CD14-positive monocyte (primary cell): ENCODE data around the gene HLCS. TPM values are rescaled to one million over a fixed set of nuclear protein-coding genes. Genes with fewer than 3 reads are reported as not detected.

ENCODE experiments used
- DNase-seq, 3 donors: peaks; one replicate each; pipeline ENCODE4 v3.0.0-alpha.2; 2011 to 2022
- H2AFZ ChIP-seq: 2 replicates; pipeline ENCODE4 v1.6.0; 2012; ENCODE audit warnings: mild to moderate bottlenecking, low read depth, low read length, inconsistent platforms; ENCODE audit not compliant: insufficient read depth, poor library complexity, severe bottlenecking
- H3K27ac ChIP-seq, 2 donors: 1 replicate in 1 of 2; 2 replicates in 1 of 2; pipeline ENCODE4 v1.5.1; 2012 to 2013; ENCODE audit warnings: low read length in 2 of 2, control low read depth in 1 of 2, inconsistent platforms in 1 of 2, low read depth in 1 of 2, mild to moderate bottlenecking in 1 of 2
- H3K27me3 ChIP-seq, 2 donors: one replicate each; pipeline versions ENCODE4 v1.6.0 to v1.6.1; 2011 to 2013; ENCODE audit warnings: low read length in 2 of 2; ENCODE audit not compliant: control insufficient read depth in 2 of 2, insufficient read depth in 2 of 2
- H3K36me3 ChIP-seq, 2 donors: replicated peaks in 1 of 2; 1 replicate in 1 of 2; 2 replicates in 1 of 2; pipeline versions ENCODE4 v1.5.1 to v1.6.1; 2012 to 2013; ENCODE audit warnings: low read length in 2 of 2, control low read depth in 1 of 2, inconsistent platforms in 1 of 2, mild to moderate bottlenecking in 1 of 2; ENCODE audit not compliant: insufficient read depth in 2 of 2, control insufficient read depth in 1 of 2
- H3K4me1 ChIP-seq, 2 donors: 1 replicate in 1 of 2; 2 replicates in 1 of 2; pipeline versions ENCODE4 v1.5.1 to v1.6.1; 2012 to 2013; ENCODE audit warnings: low read length in 2 of 2, control low read depth in 1 of 2, inconsistent platforms in 1 of 2, mild to moderate bottlenecking in 1 of 2, moderate library complexity in 1 of 2; ENCODE audit not compliant: insufficient read depth in 2 of 2, control insufficient read depth in 1 of 2
- H3K4me2 ChIP-seq: replicated peaks from 2 replicates; pipeline ENCODE3; 2012; ENCODE audit warnings: low read length, moderate library complexity, mild to moderate bottlenecking; ENCODE audit not compliant: poor library complexity, severe bottlenecking; ENCODE audit errors: extremely low read depth
- H3K4me3 ChIP-seq, 3 experiments: fragments of 200-600 bp in 1 of 3; sonication (generic) in 1 of 3; replicated peaks in 1 of 3; 1 replicate in 2 of 3; 2 replicates in 1 of 3; pipeline ENCODE4 v1.5.1; 2011 to 2013; ENCODE audit warnings: low read length in 3 of 3, mild to moderate bottlenecking in 3 of 3, control low read depth in 2 of 3, low read depth in 2 of 3, inconsistent platforms in 1 of 3, moderate library complexity in 1 of 3
- H3K79me2 ChIP-seq: 2 replicates; pipeline ENCODE4 v1.6.0; 2012; ENCODE audit warnings: mild to moderate bottlenecking, control low read depth, inconsistent platforms, low read length, moderate library complexity; ENCODE audit not compliant: insufficient read depth
- H3K9ac ChIP-seq: 2 replicates; pipeline ENCODE4 v1.6.0; 2017; ENCODE audit warnings: low read length, mild to moderate bottlenecking; ENCODE audit not compliant: insufficient read depth, poor library complexity, severe bottlenecking
- H3K9me3 ChIP-seq, 2 donors: replicated peaks in 1 of 2; 1 replicate in 1 of 2; 2 replicates in 1 of 2; pipeline versions ENCODE4 v1.5.1 to v1.6.1; 2012 to 2013; ENCODE audit warnings: low read length in 2 of 2, control low read depth in 1 of 2; ENCODE audit not compliant: control insufficient read depth in 1 of 2, insufficient read depth in 1 of 2
- H4K20me1 ChIP-seq: 2 replicates; pipeline ENCODE4 v1.6.0; 2012; ENCODE audit warnings: mild to moderate bottlenecking, low read length, control low read depth, moderate library complexity; ENCODE audit not compliant: insufficient read depth
- H3K27ac Mint-ChIP-seq, 7 donors: one replicate each; pipeline ENCODE4 v1.8.0; 2020; ENCODE audit warnings: mild to moderate bottlenecking in 7 of 7, mixed read lengths in 7 of 7, moderate library complexity in 6 of 7, inconsistent platforms in 2 of 7
- H3K27me3 Mint-ChIP-seq, 3 donors: one replicate each; pipeline ENCODE4 v1.8.0; 2021 to 2022; ENCODE audit warnings: low read depth in 3 of 3, mild to moderate bottlenecking in 3 of 3, mixed read lengths in 3 of 3, moderate library complexity in 3 of 3, inconsistent platforms in 1 of 3
- H3K36me3 Mint-ChIP-seq, 2 donors: one replicate each; pipeline ENCODE4 v1.8.0; 2020; ENCODE audit warnings: mixed read lengths in 2 of 2, inconsistent platforms in 1 of 2, mild to moderate bottlenecking in 1 of 2
- H3K4me1 Mint-ChIP-seq: one replicate; pipeline ENCODE4 v1.8.0; 2020; ENCODE audit warnings: mild to moderate bottlenecking, mixed read lengths
- H3K4me3 Mint-ChIP-seq, 2 donors: one replicate each; pipeline ENCODE4 v1.8.0; 2020; ENCODE audit warnings: mild to moderate bottlenecking in 2 of 2, mixed read lengths in 2 of 2, moderate library complexity in 1 of 2
- H3K9me3 Mint-ChIP-seq, 7 donors: one replicate each; pipeline ENCODE4 v1.8.0; 2020 to 2022; ENCODE audit warnings: mixed read lengths in 7 of 7, mild to moderate bottlenecking in 6 of 7, moderate library complexity in 6 of 7, inconsistent platforms in 2 of 7
- CTCF ChIP-seq: fragments of 200-600 bp; IDR thresholded peaks from one replicate; pipeline ENCODE4 v1.8.0; 2022; ENCODE audit warnings: antibody characterized with exemption, mild to moderate bottlenecking
- WGBS: methylation state at CpG from one replicate; pipeline ENCODE4 v1.1.5; 2013; ENCODE audit warnings: missing lambda C conversion rate; ENCODE audit not compliant: insufficient coverage; 5-methylcytosine and 5-hydroxymethylcytosine counted together
- intact Hi-C, 2 donors: fragments of 100-400 bp; cut with micrococcal nuclease; formaldehyde crosslinking; loops; one replicate each; pipeline versions ENCODE4 v1.15.0 to v1.15.1; 2023
- polyA plus RNA-seq, 3 donors: library from polyadenylated mRNA; depleted of rRNA in 1 of 3; unstranded in 2 of 3; stranded (reverse) in 1 of 3; fragments of 300-500 nt in 2 of 3; fragments of >200 nt in 1 of 3; fragmentation: Illumina TruSeq in 2 of 3; gene quantifications; 1 replicate in 2 of 3; 2 replicates in 1 of 3; pipeline ENCODE4 v1.2.3, GENCODE V29; 2012 to 2021

The HLCS gene
- polyA plus RNA-seq, 3 donors: 2.1 to 3.1 (median 2.2) TPM

GRCh38 chr21:36759348-36760083, 207.0 kb downstream of the HLCS start:
- no peaks in the 10 kb centered on the region for H3K36me3 Mint-ChIP-seq
- no peak overlapping the region for H3K4me3 ChIP-seq
- no peaks in the 10 kb centered on the region for H3K4me1 ChIP-seq
- no peaks in the 10 kb centered on the region for H3K36me3 ChIP-seq
- no peak for DNase-seq
- no peak overlapping the region for H3K4me3 Mint-ChIP-seq
- intact Hi-C loops: no loop called here
- H3K79me2 ChIP-seq: no peaks in the 10 kb centered on the region
- TF ChIP-seq CTCF: no peak
- H4K20me1 ChIP-seq: no peaks in the 10 kb centered on the region
- no peak overlapping the region for H3K27ac Mint-ChIP-seq
- H3K27ac ChIP-seq: no peak overlapping the region
- no peak overlapping the region for H3K9ac ChIP-seq
- peaks cover 0 to 3% (median 0%) of the 10 kb centered on the region in 3 donors for H3K27me3 Mint-ChIP-seq
- no peaks in the 10 kb centered on the region for H3K9me3 Mint-ChIP-seq
- WGBS: 96% methylated on average over 4 of the region's 12 CpGs
- no peak overlapping the region for H3K4me2 ChIP-seq
- no peaks in the 10 kb centered on the region for H3K9me3 ChIP-seq
- H2AFZ ChIP-seq: no peak overlapping the region
- H3K4me1 Mint-ChIP-seq: no peaks in the 10 kb centered on the region
- no peaks in the 10 kb centered on the region for H3K27me3 ChIP-seq

DNA sequence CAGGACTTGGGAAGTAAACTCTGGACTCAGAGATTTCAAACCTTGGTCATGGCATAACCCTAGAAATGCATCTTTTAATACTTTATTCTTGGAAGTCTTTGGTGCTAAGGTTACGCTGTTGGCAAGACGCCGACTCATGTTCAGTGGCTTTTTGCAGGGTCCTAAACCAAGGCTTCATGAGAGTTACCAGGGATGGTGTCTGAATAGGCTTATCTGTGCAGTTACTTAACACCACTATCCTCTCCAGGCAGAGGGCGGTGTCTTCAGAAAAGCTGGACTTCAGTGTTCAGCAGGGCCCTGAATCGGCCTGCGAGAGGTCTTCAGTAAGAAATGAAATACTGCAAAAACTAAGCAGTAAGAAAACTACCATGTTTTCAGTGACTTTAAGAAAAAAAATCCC, 209.3 kb downstream of the HLCS start:
- Histone ChIP-seq H3K27ac (no peak overlapping the region), H3K4me2 (no peak overlapping the region), H3K4me3 (no peak overlapping the region), H3K27me3 (no peaks in the 10 kb centered on the region), H3K9ac (no peak overlapping the region), H3K9me3 (no peaks in the 10 kb centered on the region), H2AFZ (no peak overlapping the region), H4K20me1 (no peaks in the 10 kb centered on the region), H3K4me1 (no peaks in the 10 kb centered on the region), H3K36me3 (no peaks in the 10 kb centered on the region), H3K79me2 (no peaks in the 10 kb centered on the region)
- Mint-ChIP-seq H3K4me1 (no peaks in the 10 kb centered on the region), H3K27ac (no peak overlapping the region), H3K27me3 (peaks cover 0 to 3% (median 0%) of the 10 kb centered on the region in 3 donors), H3K9me3 (no peaks in the 10 kb centered on the region), H3K36me3 (no peaks in the 10 kb centered on the region), H3K4me3 (no peak overlapping the region)
- DNase-seq: no peak
- intact Hi-C loops: no loop called here
- WGBS: 95% methylated on average over 3 of the region's 6 CpGs
- no peak for TF ChIP-seq CTCF
